GM19238 (cell line): ENCODE results near the gene C11orf97.
"Not testable (repeated sequence)": the region's sequence is repeated elsewhere in the genome, so short reads cannot be mapped to it uniquely, and the experiment has no call there.

Experiments used
- DNase-seq: peaks from one replicate; pipeline ENCODE4 v3.0.0; 2011; ENCODE audit warnings: low spot score; ENCODE audit not compliant: insufficient read length

C11orf97 gene

GRCh38 chr11:94511932-94512781 lies at the start of gene C11orf97:
Gene C11orf97 (plus strand): TSS chr11:94512461. CDS start chr11:94512529, 68 bp downstream.
- DNase-seq, result peak; percentile 36

DNA sequence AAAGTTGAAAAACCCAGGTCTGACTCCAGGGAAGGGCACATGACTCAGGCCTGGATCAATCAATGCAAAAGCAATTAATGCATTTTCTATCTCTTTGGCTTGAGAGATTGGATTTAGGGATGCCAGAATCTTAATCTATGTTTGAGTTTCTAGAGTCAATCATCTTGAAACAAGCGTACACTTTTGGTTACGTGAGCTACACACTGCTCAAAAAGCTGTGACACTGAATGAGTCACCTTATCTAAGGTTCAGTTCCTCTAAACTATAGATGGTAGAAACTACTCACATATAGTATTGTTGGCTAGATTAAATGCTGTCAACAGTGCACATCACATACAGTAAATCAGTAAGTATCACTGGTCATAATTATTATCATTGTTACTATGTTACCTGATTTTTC lies 42.8 kb upstream of the C11orf97 start:
- no peak for DNase-seq

GRCh38 chr11:94472916-94473799 lies 39.1 kb upstream of the C11orf97 start:
- DNase-seq, result peak; percentile 10

GRCh38 chr11:94477624-94478023 lies 34.6 kb upstream of the C11orf97 start:
- DNase-seq, result no peak

- DNase-seq, result no peak
Observed at GRCh38 chr11:94481342-94481741, 30.9 kb upstream of the C11orf97 start.

DNA sequence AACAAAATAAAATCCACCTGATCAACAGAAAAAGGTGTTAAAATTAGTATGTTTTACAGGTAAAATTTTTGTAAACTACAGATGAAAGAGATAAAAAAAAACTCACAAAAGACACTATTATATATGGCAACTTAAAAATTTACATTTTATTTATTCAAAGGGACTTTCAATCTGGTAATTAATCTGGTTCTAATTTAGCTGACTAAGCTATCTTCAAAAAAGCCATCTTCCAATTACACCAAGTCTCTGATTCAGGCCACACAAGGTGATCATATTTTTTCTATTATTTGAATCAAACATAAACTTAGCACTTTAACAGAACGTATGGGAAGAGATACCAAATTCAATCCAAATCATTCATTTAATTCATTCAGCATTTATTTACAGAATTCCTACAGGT lies 26.2 kb upstream of the C11orf97 start:
- no peak for DNase-seq

GRCh38 chr11:94493281-94494125 lies 18.8 kb upstream of the C11orf97 start, which contains the start of the genes ANKRD49 and MRE11:
Gene ANKRD49 (plus strand): TSS chr11:94493984. CDS start chr11:94496694, 2,710 bp downstream.
Gene MRE11 (minus strand): TSS chr11:94493844. CDS start chr11:94492801, 1,043 bp downstream.
- DNase-seq, result peak; percentile 71

- DNase-seq, result no peak
Observed at GRCh38 chr11:94494126-94494680, 18.1 kb upstream of the C11orf97 start.

GRCh38 chr11:94500181-94500580 lies 12.1 kb upstream of the C11orf97 start:
- DNase-seq, result no peak

DNA sequence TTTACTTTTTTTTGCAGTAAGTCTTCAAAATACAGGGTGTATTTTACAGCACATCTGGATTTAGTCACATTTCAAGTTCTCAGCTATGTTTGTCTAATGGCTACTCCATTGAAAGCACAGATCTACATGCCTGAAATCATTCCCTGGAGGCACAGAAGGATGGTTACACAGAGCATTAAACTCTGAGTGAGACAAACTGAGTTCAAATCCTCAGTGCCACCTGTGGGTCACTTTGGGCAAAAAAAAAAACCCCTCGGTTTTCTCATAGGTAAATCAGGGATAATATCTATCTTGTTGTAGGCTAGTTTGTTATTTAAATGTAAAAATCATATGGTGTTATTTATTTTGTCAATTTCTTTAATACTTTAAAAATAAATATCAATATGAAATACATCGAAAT lies 10.7 kb upstream of the C11orf97 start:
- no peak for DNase-seq

DNA sequence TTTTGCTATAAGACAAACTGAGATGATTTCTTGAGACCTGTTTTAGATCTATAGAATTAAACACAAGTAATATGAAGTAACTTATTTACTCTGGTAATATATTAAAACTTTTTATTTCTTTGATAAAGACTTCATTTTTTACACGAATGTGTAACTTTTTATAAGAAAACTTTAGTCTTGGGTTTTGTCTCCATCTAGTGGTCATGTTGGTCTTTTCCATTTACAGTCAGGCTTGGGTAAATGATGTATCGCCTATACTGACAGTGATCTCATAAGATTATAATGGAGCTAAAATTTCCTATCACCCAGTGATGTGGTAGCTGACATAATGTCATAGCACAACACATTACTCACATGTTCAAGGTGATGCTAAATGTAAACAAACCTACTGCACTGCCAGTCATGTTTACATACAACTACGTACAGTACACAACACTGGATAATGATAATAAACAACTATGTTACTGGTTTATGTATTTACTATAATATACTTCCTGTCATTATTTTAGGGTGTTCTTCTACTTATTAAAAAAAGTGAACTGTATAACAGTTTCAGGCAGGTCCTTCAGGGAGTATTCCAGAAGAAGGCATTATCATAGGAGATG lies 7.5 kb upstream of the C11orf97 start:
- no peak for DNase-seq

DNA sequence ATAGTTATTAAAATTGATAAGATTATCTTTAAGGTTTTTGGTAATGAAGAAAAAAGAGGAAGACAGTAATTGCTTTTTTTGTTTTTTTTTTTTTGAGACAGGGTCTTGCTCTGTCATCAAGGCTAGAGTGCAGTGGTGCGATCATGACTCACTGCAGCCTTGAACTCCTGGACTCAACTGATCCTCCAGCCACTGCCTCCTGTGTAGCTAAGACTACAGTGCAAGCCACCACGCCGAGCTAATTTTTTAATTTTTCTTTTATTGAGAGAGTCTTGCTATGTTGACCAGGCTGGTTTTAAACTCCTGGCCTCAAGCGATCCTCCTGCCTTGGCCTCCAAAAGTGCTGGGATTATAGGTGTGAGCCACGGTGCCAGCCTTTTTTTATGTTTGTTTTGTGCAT lies 5.7 kb upstream of the C11orf97 start:
- DNase-seq, result not testable (repeated sequence)

DNA sequence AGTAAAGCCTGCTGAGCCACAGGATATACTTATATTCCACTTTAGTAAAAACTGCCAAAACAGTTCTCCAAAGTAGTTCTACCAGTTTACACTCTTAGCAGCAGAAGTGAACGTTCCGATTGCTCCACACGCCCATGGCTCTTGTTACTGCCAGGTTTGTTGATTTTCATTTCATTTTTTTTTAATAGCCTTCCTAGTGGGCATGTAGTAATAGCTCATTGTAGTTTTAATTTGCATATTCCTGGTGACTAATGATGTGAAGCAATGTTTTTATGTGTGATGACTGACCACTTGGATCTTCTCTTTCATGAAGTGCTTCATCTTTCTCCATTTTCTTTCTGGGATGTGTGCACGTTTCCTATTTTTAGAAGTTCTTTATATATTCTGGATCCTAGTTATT lies 4.8 kb upstream of the C11orf97 start:
- DNase-seq, result no peak

- DNase-seq, result no peak
Observed at GRCh38 chr11:94513091-94513490, 830 bp downstream of the C11orf97 start.

DNA sequence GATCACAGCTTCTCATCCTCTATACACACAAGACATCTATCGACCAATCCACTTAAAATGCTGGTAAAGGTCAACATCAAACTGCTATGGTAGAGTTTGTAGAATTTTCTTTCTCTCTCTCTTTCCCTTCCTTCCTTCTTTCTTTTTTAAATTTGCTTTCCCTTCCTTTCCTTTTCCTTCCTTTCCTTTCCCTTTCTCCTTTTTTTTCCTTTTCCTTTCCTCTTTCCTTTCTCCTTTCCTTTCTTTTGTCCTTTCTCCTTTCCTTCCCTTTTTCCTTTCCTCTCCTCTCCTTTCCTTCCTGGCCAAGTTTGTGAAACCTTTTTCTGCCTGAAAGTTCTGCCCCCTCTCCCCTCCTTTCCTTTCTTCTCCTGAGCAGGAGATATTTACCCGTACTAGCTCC lies 3.1 kb downstream of the C11orf97 start:
- DNase-seq, result no peak

- DNase-seq, result no peak
Observed at GRCh38 chr11:94516725-94517124, 4.5 kb downstream of the C11orf97 start.

GRCh38 chr11:94518300-94518699 lies 6.0 kb downstream of the C11orf97 start:
- no peak for DNase-seq

- DNase-seq, result no peak
Observed at GRCh38 chr11:94519478-94520084, 7.3 kb downstream of the C11orf97 start.

GRCh38 chr11:94521684-94522083 lies 9.4 kb downstream of the C11orf97 start:
- no peak for DNase-seq

- no peak for DNase-seq
Observed at GRCh38 chr11:94524341-94524740, 12.1 kb downstream of the C11orf97 start.
